H1 (cell line): ENCODE measurements around the gene LCOR.

Source experiments
- HDAC6 ChIP-seq: IDR thresholded peaks from one replicate; pipeline ENCODE4 v1.7.1; 2012; ENCODE audit warnings: low read depth, mild to moderate bottlenecking, inconsistent platforms, low read length, moderate library complexity
- POLR2A ChIP-seq, 2 experiments: IDR thresholded peaks; 1 replicate in 1 of 2; 2 replicates in 1 of 2; pipeline ENCODE4 v1.6.1; 2011; ENCODE audit warnings: low read depth in 2 of 2, low read length in 2 of 2, mild to moderate bottlenecking in 2 of 2; ENCODE audit errors: control extremely low read depth in 1 of 2
- RAD21 ChIP-seq, 2 experiments: IDR thresholded peaks in 1 of 2; conservative IDR thresholded peaks in 1 of 2; 2 replicates each; pipeline ENCODE4 v1.6.1; 2011; ENCODE audit warnings: low read depth in 2 of 2, low read length in 2 of 2, improper control_type of control experiment in 1 of 2, inconsistent platforms in 1 of 2, mild to moderate bottlenecking in 1 of 2, moderate library complexity in 1 of 2
- SUZ12 ChIP-seq: fragments of 200-600 bp; sonication (generic); IDR thresholded peaks from 2 replicates; pipeline ENCODE4 v1.6.1; 2012; ENCODE audit warnings: mild to moderate bottlenecking, inconsistent platforms, low read length, moderate library complexity, mixed read lengths
- TBP ChIP-seq: IDR thresholded peaks from 2 replicates; pipeline ENCODE4 v1.6.1; 2011; ENCODE audit warnings: low read depth, low read length, improper control_type of control experiment
- TF ChIP-seq, protein P1 (sequence below), 3 experiments: IDR thresholded peaks; 1 replicate in 2 of 3; 2 replicates in 1 of 3; pipeline versions ENCODE4 v1.5.1 to v1.6.1; 2011; ENCODE audit warnings: low read length in 3 of 3, mild to moderate bottlenecking in 3 of 3, inconsistent platforms in 2 of 3, low read depth in 1 of 3, moderate library complexity in 1 of 3; ENCODE audit not compliant: insufficient read depth in 1 of 3; ENCODE audit errors: control extremely low read depth in 1 of 3

DNA sequence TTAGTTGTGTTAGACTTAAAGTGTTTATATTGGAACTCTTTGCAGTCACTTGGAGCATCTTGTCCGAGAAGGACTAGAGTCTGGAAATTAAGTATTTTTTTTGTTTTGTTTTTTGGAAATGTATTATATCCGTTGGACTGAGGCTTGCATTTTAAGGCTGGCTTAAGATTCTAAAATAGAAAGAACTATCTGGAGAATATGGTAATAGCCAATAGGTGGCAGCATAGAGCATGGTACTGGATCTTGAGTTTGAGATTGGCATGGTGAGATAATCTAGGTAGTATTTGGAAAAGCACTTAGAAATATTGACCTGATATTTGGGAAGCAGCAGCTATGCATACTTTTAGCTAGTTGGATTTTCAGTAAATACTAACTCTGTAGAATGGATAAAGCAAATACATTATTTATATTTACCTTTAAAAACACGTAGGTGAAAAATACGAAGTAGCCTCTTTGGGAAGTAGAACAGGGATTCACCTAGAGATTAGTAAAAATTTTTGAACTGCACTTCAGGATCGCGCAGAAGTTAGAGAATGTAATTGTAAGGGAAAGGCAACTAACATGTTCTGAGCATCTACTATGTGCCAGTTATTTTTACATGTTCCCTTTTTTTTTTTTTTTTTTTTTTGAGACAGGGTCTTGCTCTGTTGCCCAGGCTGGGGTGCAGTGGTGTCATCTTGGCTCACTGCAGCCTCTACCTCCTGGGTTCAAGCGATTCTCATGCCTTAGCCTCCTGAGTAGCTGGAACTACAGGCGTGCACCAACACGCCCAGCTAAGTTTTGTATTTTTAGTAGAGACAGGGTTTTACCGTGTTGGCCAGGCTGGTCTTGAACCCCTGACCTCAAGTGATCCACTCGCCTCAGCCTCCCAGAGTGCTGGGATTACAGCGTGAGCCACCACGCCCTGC lies 78.6 kb downstream of the LCOR start:
- TF ChIP-seq, protein P1, sequence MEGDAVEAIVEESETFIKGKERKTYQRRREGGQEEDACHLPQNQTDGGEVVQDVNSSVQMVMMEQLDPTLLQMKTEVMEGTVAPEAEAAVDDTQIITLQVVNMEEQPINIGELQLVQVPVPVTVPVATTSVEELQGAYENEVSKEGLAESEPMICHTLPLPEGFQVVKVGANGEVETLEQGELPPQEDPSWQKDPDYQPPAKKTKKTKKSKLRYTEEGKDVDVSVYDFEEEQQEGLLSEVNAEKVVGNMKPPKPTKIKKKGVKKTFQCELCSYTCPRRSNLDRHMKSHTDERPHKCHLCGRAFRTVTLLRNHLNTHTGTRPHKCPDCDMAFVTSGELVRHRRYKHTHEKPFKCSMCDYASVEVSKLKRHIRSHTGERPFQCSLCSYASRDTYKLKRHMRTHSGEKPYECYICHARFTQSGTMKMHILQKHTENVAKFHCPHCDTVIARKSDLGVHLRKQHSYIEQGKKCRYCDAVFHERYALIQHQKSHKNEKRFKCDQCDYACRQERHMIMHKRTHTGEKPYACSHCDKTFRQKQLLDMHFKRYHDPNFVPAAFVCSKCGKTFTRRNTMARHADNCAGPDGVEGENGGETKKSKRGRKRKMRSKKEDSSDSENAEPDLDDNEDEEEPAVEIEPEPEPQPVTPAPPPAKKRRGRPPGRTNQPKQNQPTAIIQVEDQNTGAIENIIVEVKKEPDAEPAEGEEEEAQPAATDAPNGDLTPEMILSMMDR (IDR thresholded peaks at IDR 0.05; ENCODE audit: control extremely low read depth in 1 of 3, insufficient read depth in 1 of 3, low read depth in 1 of 3, low read length in 3 of 3): peak in 2 of 3 experiments; percentile 35 to 64; a peak in 2 of 4 replicates
- TF ChIP-seq RAD21 (IDR thresholded peaks at IDR 0.05 in 1 of 2, conservative IDR thresholded peaks at IDR 0.05 in 1 of 2; ENCODE audit: low read depth in 2 of 2, low read length in 2 of 2): peak; percentile 56 to 57
- TF ChIP-seq SUZ12: no peak
- no peak for TF ChIP-seq POLR2A (IDR thresholded peaks at IDR 0.05; ENCODE audit: control extremely low read depth in 1 of 2, low read depth in 2 of 2, low read length in 2 of 2)
- TF ChIP-seq TBP: no peak
- TF ChIP-seq HDAC6: no peak
